ENCODE measurements around the gene CTIF. TPM values are rescaled to one million over a fixed set of nuclear protein-coding genes. Genes with fewer than 3 reads are reported as not detected.

The CTIF gene
- total RNA-seq, 2 donors from 2014 or later = 6.1 to 7.3 TPM

- no peak for DNase-seq
- Mint-ChIP-seq H3K27me3 (peaks cover 20% of the 10 kb centered on the region), H3K4me3 (no peak overlapping the region), H3K36me3 (ENCODE audit: low read depth) (no peaks in the 10 kb centered on the region), H3K4me1 (peaks cover 3% of the 10 kb centered on the region), H3K27ac (peak overlapping the region; percentile 37)
- no peak for ATAC-seq
- no peaks in the 10 kb centered on the region for H3K9me3 ChIP-seq (ENCODE audit: control insufficient read depth, low read length, poor library complexity, severe bottlenecking)
Measured at GRCh38 chr18:48564139-48564538, 25.3 kb downstream of the CTIF start.

GRCh38 chr18:48565105-48565504, 26.3 kb downstream of the CTIF start:
- DNase-seq (no peak), ATAC-seq (no peak)
- Mint-ChIP-seq H3K36me3 (ENCODE audit: low read depth) (no peaks in the 10 kb centered on the region), H3K27ac (no peak overlapping the region), H3K4me3 (no peak overlapping the region), H3K4me1 (peaks cover 3% of the 10 kb centered on the region), H3K27me3 (peaks cover 20% of the 10 kb centered on the region)
- no peaks in the 10 kb centered on the region for H3K9me3 ChIP-seq (ENCODE audit: control insufficient read depth, low read length, poor library complexity, severe bottlenecking)

GRCh38 chr18:48566589-48566988, 27.8 kb downstream of the CTIF start:
- Mint-ChIP-seq H3K4me1 (peaks cover 3% of the 10 kb centered on the region), H3K27ac (no peak overlapping the region), H3K4me3 (no peak overlapping the region)

GRCh38 chr18:48567388-48567787, 28.6 kb downstream of the CTIF start:
- Mint-ChIP-seq H3K4me1 (peaks cover 3% of the 10 kb centered on the region), H3K27me3 (peaks cover 20% of the 10 kb centered on the region), H3K4me3 (no peak overlapping the region), H3K36me3 (ENCODE audit: low read depth) (no peaks in the 10 kb centered on the region), H3K27ac (no peak overlapping the region)
- DNase-seq (no peak), ATAC-seq (no peak)
- H3K9me3 ChIP-seq (ENCODE audit: control insufficient read depth, low read length, poor library complexity, severe bottlenecking) = no peaks in the 10 kb centered on the region

More at GRCh38 chr18:48566589-48566988, 27.8 kb downstream of the CTIF start:
- H3K9me3 ChIP-seq (ENCODE audit: control insufficient read depth, low read length, poor library complexity, severe bottlenecking) = no peaks in the 10 kb centered on the region
- DNase-seq (no peak), ATAC-seq (no peak)
- H3K36me3 Mint-ChIP-seq (ENCODE audit: low read depth) = no peaks in the 10 kb centered on the region
- H3K27me3 Mint-ChIP-seq = peaks cover 20% of the 10 kb centered on the region

- Mint-ChIP-seq H3K27me3 (peaks cover 13% of the 10 kb centered on the region), H3K36me3 (ENCODE audit: low read depth) (peaks cover 2% of the 10 kb centered on the region), H3K4me3 (no peak overlapping the region), H3K4me1 (no peaks in the 10 kb centered on the region), H3K27ac (no peak overlapping the region)
- no peaks in the 10 kb centered on the region for H3K9me3 ChIP-seq (ENCODE audit: control insufficient read depth, low read length, poor library complexity, severe bottlenecking)
- ATAC-seq (no peak), DNase-seq (no peak)
Measured at GRCh38 chr18:48569139-48569914, 30.5 kb downstream of the CTIF start.

- no peak overlapping the region for H3K27ac Mint-ChIP-seq
- peaks cover 2% of the 10 kb centered on the region for H3K36me3 Mint-ChIP-seq (ENCODE audit: low read depth)
- H3K4me1 Mint-ChIP-seq = no peaks in the 10 kb centered on the region
- DNase-seq (no peak), ATAC-seq (no peak)
- H3K9me3 ChIP-seq (ENCODE audit: control insufficient read depth, low read length, poor library complexity, severe bottlenecking) = no peaks in the 10 kb centered on the region
- peaks cover 12% of the 10 kb centered on the region for H3K27me3 Mint-ChIP-seq
- no peak overlapping the region for H3K4me3 Mint-ChIP-seq
Measured at GRCh38 chr18:48569915-48570264, 31.1 kb downstream of the CTIF start.

GRCh38 chr18:48570313-48570712, 31.5 kb downstream of the CTIF start:
- DNase-seq (no peak), ATAC-seq (no peak)
- H3K27ac Mint-ChIP-seq = no peak overlapping the region
- no peaks in the 10 kb centered on the region for H3K4me1 Mint-ChIP-seq
- H3K36me3 Mint-ChIP-seq (ENCODE audit: low read depth) = peaks cover 2% of the 10 kb centered on the region
- H3K9me3 ChIP-seq (ENCODE audit: control insufficient read depth, low read length, poor library complexity, severe bottlenecking) = no peaks in the 10 kb centered on the region
- H3K27me3 Mint-ChIP-seq = peaks cover 8% of the 10 kb centered on the region
- no peak overlapping the region for H3K4me3 Mint-ChIP-seq

- Mint-ChIP-seq H3K27me3 (no peaks in the 10 kb centered on the region), H3K36me3 (ENCODE audit: low read depth) (peaks cover 2% of the 10 kb centered on the region), H3K27ac (no peak overlapping the region), H3K4me3 (no peak overlapping the region), H3K4me1 (no peaks in the 10 kb centered on the region)
- no peaks in the 10 kb centered on the region for H3K9me3 ChIP-seq (ENCODE audit: control insufficient read depth, low read length, poor library complexity, severe bottlenecking)
- no peak for DNase-seq
- ATAC-seq = no peak
Measured at GRCh38 chr18:48571639-48572384, 33.0 kb downstream of the CTIF start.

GRCh38 chr18:48572402-48573126, 33.7 kb downstream of the CTIF start:
- H3K4me3 Mint-ChIP-seq = no peak overlapping the region

GRCh38 chr18:48573632-48574283, 34.9 kb downstream of the CTIF start:
- Mint-ChIP-seq H3K4me3 (no peak overlapping the region), H3K36me3 (ENCODE audit: low read depth) (peaks cover 2% of the 10 kb centered on the region), H3K27me3 (no peaks in the 10 kb centered on the region), H3K4me1 (no peaks in the 10 kb centered on the region), H3K27ac (no peak overlapping the region)
- ATAC-seq = no peak
- no peak for DNase-seq
- H3K9me3 ChIP-seq (ENCODE audit: control insufficient read depth, low read length, poor library complexity, severe bottlenecking) = no peaks in the 10 kb centered on the region

More at GRCh38 chr18:48572402-48573126, 33.7 kb downstream of the CTIF start:
- no peaks in the 10 kb centered on the region for H3K9me3 ChIP-seq (ENCODE audit: control insufficient read depth, low read length, poor library complexity, severe bottlenecking)
- no peak for ATAC-seq
- DNase-seq = no peak
- Mint-ChIP-seq H3K4me1 (no peaks in the 10 kb centered on the region), H3K27ac (no peak overlapping the region), H3K27me3 (no peaks in the 10 kb centered on the region), H3K36me3 (ENCODE audit: low read depth) (peaks cover 2% of the 10 kb centered on the region)

- DNase-seq (no peak), ATAC-seq (no peak)
- peaks cover 2% of the 10 kb centered on the region for H3K36me3 Mint-ChIP-seq (ENCODE audit: low read depth)
- no peaks in the 10 kb centered on the region for H3K27me3 Mint-ChIP-seq
- no peaks in the 10 kb centered on the region for H3K9me3 ChIP-seq (ENCODE audit: control insufficient read depth, low read length, poor library complexity, severe bottlenecking)
- no peak overlapping the region for H3K27ac Mint-ChIP-seq
- H3K4me3 Mint-ChIP-seq = no peak overlapping the region
- H3K4me1 Mint-ChIP-seq = no peaks in the 10 kb centered on the region
Measured at GRCh38 chr18:48574667-48575300, 36.0 kb downstream of the CTIF start.

- no peaks in the 10 kb centered on the region for H3K27me3 Mint-ChIP-seq
- no peaks in the 10 kb centered on the region for H3K9me3 ChIP-seq (ENCODE audit: control insufficient read depth, low read length, poor library complexity, severe bottlenecking)
- no peaks in the 10 kb centered on the region for H3K4me1 Mint-ChIP-seq
- ATAC-seq (no peak), DNase-seq (no peak)
- H3K4me3 Mint-ChIP-seq = no peak overlapping the region
- H3K36me3 Mint-ChIP-seq (ENCODE audit: low read depth) = peaks cover 2% of the 10 kb centered on the region
- H3K27ac Mint-ChIP-seq = no peak overlapping the region
Measured at GRCh38 chr18:48575301-48575657, 36.4 kb downstream of the CTIF start.

All from T-helper 17 cell (primary cell).